Neural progenitor cell (in vitro differentiated cells): ENCODE data around the gene ERMP1. TPM values are rescaled to one million over a fixed set of nuclear protein-coding genes. Genes with fewer than 3 reads are reported as not detected.

Source experiments
- DNase-seq: peaks from one replicate; pipeline ENCODE4 v3.0.0-alpha.2; 2016; ENCODE audit warnings: low spot score
- H2AFZ ChIP-seq: fragments of 200-600 bp; sonication (generic); replicated peaks from 2 replicates; pipeline ENCODE4 v1.6.1; 2016; ENCODE audit warnings: antibody characterized with exemption
- H3F3A ChIP-seq: fragments of 200-600 bp; sonication (generic); 2 replicates; pipeline ENCODE4 v1.6.1; 2016; ENCODE audit warnings: antibody characterized with exemption, low read depth
- H3K27ac ChIP-seq: fragments of 200-600 bp; sonication (generic); 2 replicates; pipeline ENCODE4 v1.5.1; 2016; ENCODE audit warnings: mild to moderate bottlenecking
- H3K27me3 ChIP-seq: fragments of 200-600 bp; sonication (generic); 2 replicates; pipeline ENCODE4 v1.6.1; 2016; ENCODE audit warnings: mild to moderate bottlenecking, moderate library complexity
- H3K36me3 ChIP-seq: fragments of 200-600 bp; sonication (generic); 2 replicates; pipeline ENCODE4 v1.5.1; 2016
- H3K4me1 ChIP-seq: fragments of 200-600 bp; sonication (generic); 2 replicates; pipeline ENCODE4 v1.6.1; 2016; ENCODE audit warnings: mixed run types
- H3K4me2 ChIP-seq: fragments of 200-600 bp; sonication (generic); 2 replicates; pipeline ENCODE4 v1.6.1; 2016
- H3K4me3 ChIP-seq: fragments of 200-600 bp; sonication (generic); 2 replicates; pipeline ENCODE4 v1.5.1; 2016
- H3K79me2 ChIP-seq: fragments of 200-600 bp; sonication (generic); 2 replicates; pipeline ENCODE4 v1.6.1; 2016; ENCODE audit warnings: low read depth
- H3K9ac ChIP-seq: fragments of 200-600 bp; sonication (generic); 2 replicates; pipeline ENCODE4 v1.6.1; 2016
- H3K9me3 ChIP-seq: fragments of 200-600 bp; sonication (generic); 2 replicates; pipeline ENCODE4 v1.5.1; 2016; ENCODE audit warnings: low read depth
- H4K20me1 ChIP-seq: fragments of 200-600 bp; sonication (generic); 2 replicates; pipeline ENCODE4 v1.6.1; 2016; ENCODE audit warnings: low read depth
- H3K27ac Mint-ChIP-seq: 3 replicates; pipeline ENCODE4 v1.8.0; 2021; ENCODE audit warnings: mixed read lengths
- H3K27me3 Mint-ChIP-seq: 2 replicates; pipeline ENCODE4 v1.8.0; 2022; ENCODE audit warnings: low read depth, mild to moderate bottlenecking, inconsistent platforms, moderate library complexity, mixed read lengths; ENCODE audit not compliant: insufficient read depth
- H3K36me3 Mint-ChIP-seq: 3 replicates; pipeline ENCODE4 v1.8.0; 2021; ENCODE audit warnings: mixed read lengths
- H3K4me1 Mint-ChIP-seq: 3 replicates; pipeline ENCODE4 v1.8.0; 2021; ENCODE audit warnings: mixed read lengths
- H3K4me3 Mint-ChIP-seq: 3 replicates; pipeline ENCODE4 v1.8.0; 2021; ENCODE audit warnings: mild to moderate bottlenecking, moderate library complexity, mixed read lengths
- H3K9me3 Mint-ChIP-seq: 3 replicates; pipeline ENCODE4 v1.8.0; 2020; ENCODE audit warnings: mixed read lengths
- CTCF ChIP-seq: fragments of 200-600 bp; sonication (generic); IDR thresholded peaks from 2 replicates; pipeline ENCODE4 v1.5.1; 2017; ENCODE audit warnings: antibody characterized with exemption, mild to moderate bottlenecking
- EZH2 ChIP-seq: fragments of 200-600 bp; sonication (generic); IDR thresholded peaks from 2 replicates; pipeline ENCODE4 v1.6.1; 2017; ENCODE audit warnings: antibody characterized with exemption, mild to moderate bottlenecking, moderate library complexity
- EZH2phosphoT487 ChIP-seq: fragments of 200-600 bp; sonication (generic); IDR thresholded peaks from 2 replicates; pipeline ENCODE4 v1.6.1; 2017; ENCODE audit warnings: antibody characterized with exemption
- total RNA-seq: library from RNA; depleted of rRNA; stranded (reverse); fragments of >200 nt; gene quantifications from 2 replicates; pipeline ENCODE4 v1.2.3, GENCODE V29; 2015; ENCODE audit warnings: low replicate concordance

ERMP1 gene
- total RNA-seq, 1 donor from 2014 or later = 25.5 TPM

DNA sequence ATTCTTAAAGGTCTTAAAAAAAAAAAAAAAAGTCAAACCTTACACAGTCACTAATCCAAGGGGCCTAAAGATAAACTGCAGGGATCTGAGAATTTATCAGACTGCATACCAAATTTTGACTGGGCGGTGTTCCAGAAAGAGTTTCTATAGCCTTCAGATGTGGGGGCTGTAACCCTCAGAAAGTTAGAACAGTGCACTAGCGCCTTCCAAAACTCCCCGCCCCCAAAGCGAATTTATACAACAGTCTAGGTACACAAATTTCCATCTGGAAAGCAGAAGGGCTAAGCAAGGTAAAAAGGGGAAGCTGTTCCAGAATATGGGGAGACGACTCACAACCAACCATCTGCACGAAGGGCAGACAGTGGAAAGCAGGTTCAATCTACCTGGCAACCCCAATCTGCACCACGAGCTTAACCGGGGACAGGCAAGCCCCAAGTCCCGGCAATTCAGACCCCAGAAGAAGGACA is 813 bp downstream of the ERMP1 start:
- no peaks in the 10 kb centered on the region for H3K9me3 ChIP-seq
- peaks cover 4% of the 10 kb centered on the region for H3K27me3 Mint-ChIP-seq
- H3K4me1 ChIP-seq = peaks cover 11% of the 10 kb centered on the region
- peak overlapping the region; percentile 92 for H2AFZ ChIP-seq
- H3K79me2 ChIP-seq = no peaks in the 10 kb centered on the region
- peak overlapping the region; percentile 91 for H3K4me3 Mint-ChIP-seq
- H4K20me1 ChIP-seq = no peaks in the 10 kb centered on the region
- no peak overlapping the region for H3K27ac ChIP-seq
- H3K4me3 ChIP-seq = peak overlapping the region; percentile 65
- peaks cover 10% of the 10 kb centered on the region for H3K4me1 Mint-ChIP-seq
- no peaks in the 10 kb centered on the region for H3K36me3 Mint-ChIP-seq
- peaks cover 7% of the 10 kb centered on the region for H3F3A ChIP-seq
- no peak overlapping the region for H3K27ac Mint-ChIP-seq
- no peak for DNase-seq
- no peaks in the 10 kb centered on the region for H3K9me3 Mint-ChIP-seq
- H3K36me3 ChIP-seq = no peaks in the 10 kb centered on the region
- peak overlapping the region; percentile 93 for H3K4me2 ChIP-seq
- no peak for TF ChIP-seq EZH2phosphoT487
- TF ChIP-seq CTCF = no peak
- no peak for TF ChIP-seq EZH2
- H3K27me3 ChIP-seq = peaks cover 9% of the 10 kb centered on the region
- H3K9ac ChIP-seq = no peak overlapping the region

DNA sequence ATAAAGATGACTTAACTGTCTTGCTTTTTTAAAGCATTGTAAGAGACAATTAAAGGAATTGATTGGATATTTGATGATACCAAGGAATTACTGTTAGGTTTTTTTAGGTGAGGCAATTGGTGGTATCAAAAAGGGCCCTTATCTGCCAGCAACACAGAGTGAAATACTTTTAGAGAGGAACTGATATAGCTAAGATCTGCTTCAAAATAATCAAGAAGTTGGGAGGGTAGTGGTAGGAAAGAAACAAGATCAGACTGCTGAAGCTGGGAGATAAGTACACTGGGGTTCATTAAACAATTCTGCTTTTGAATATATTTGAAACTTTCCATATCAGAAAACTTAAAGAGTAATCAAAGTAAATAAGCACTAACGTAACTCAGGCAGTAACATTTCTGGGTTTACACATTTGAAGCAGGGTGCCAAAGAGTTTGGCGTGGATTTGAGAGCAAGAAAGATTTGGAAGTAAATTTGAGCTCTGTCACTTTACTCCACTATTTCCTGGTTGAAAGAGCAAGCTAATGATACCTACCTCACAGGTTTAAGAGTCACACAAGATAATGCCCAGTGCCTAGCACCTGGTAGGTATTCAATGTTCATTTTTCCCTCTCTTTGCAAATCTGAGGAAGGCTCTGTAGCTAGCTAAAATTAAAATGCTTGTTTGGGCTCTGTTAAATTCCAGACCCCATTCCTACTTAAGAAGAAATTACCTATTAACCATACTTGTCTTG is 6.9 kb downstream of the ERMP1 start:
- Mint-ChIP-seq H3K36me3 (no peaks in the 10 kb centered on the region), H3K27me3 (no peaks in the 10 kb centered on the region), H3K4me1 (no peaks in the 10 kb centered on the region), H3K4me3 (no peak overlapping the region), H3K9me3 (no peaks in the 10 kb centered on the region), H3K27ac (no peak overlapping the region)
- Histone ChIP-seq H2AFZ (no peak overlapping the region), H3K4me2 (no peak overlapping the region), H3K79me2 (no peaks in the 10 kb centered on the region), H3K36me3 (no peaks in the 10 kb centered on the region), H3K27me3 (no peaks in the 10 kb centered on the region), H3F3A (no peaks in the 10 kb centered on the region), H4K20me1 (no peaks in the 10 kb centered on the region), H3K9ac (no peak overlapping the region), H3K9me3 (no peaks in the 10 kb centered on the region), H3K4me1 (no peaks in the 10 kb centered on the region), H3K27ac (no peak overlapping the region), H3K4me3 (no peak overlapping the region)
- TF ChIP-seq CTCF = no peak
- no peak for TF ChIP-seq EZH2
- no peak for TF ChIP-seq EZH2phosphoT487
- DNase-seq = no peak

- no peaks in the 10 kb centered on the region for H3K27me3 ChIP-seq
- no peaks in the 10 kb centered on the region for H3K36me3 ChIP-seq
- DNase-seq = no peak
- Mint-ChIP-seq H3K36me3 (no peaks in the 10 kb centered on the region), H3K4me3 (no peak overlapping the region), H3K9me3 (no peaks in the 10 kb centered on the region), H3K4me1 (no peaks in the 10 kb centered on the region), H3K27ac (no peak overlapping the region), H3K27me3 (no peaks in the 10 kb centered on the region)
- H3K27ac ChIP-seq = no peak overlapping the region
- no peaks in the 10 kb centered on the region for H3K4me1 ChIP-seq
- TF ChIP-seq CTCF = no peak
- no peak for TF ChIP-seq EZH2
- no peak for TF ChIP-seq EZH2phosphoT487
- no peaks in the 10 kb centered on the region for H3K9me3 ChIP-seq
- H3K4me3 ChIP-seq = no peak overlapping the region
- H3F3A ChIP-seq = no peaks in the 10 kb centered on the region
- no peak overlapping the region for H2AFZ ChIP-seq
- no peak overlapping the region for H3K4me2 ChIP-seq
- H3K9ac ChIP-seq = no peak overlapping the region
- H3K79me2 ChIP-seq = no peaks in the 10 kb centered on the region
- H4K20me1 ChIP-seq = no peaks in the 10 kb centered on the region
These were observed 7.7 kb downstream of the ERMP1 start for GRCh38 chr9:5825223-5825622.
